ENCODE results near the gene CALML3.

CALML3 gene

DNA sequence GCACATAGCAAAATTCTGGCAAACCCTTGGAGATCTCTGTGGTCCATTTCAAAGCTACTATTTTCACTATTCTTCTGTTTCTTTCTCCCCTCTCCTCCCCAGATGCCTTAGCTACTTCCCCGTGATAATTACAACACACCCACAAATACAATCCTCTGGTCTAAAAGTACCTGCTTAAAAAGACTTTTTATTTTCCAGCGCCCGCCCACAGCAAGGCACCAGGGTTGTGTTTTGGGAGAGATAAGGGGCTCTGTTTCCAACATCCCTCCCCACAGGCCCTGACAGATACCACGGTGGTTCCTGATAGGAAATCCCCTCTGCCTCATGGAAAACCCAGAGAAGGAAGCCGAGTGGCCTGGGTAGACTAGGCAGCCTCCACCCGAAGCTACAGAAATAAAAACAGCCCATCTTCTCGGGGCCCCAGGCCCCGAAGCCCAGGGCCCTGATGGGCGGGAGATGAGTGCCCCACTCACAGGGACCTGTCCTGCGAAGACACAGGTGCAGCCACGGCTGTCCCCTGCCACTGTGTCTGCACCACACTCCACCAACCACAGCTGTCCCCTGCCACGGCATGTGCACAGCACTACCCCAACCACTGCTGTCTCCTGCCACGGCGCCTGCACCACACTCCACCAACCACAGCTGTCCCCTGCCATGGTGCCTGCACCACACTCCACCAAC lies 45.1 kb upstream of the CALML3 start:
- ChIA-PET CTCF (interaction anchor here (1.0 kb wide), 1 partner anchor 11 kb away, joined by 3 read pairs; no protein-coding TSS in a partner anchor), POLR2A (no interaction called here)
- no peak overlapping the region for H3K4me3 ChIP-seq (ENCODE audit: low read depth, low read length)
- TF ChIP-seq, protein P1, sequence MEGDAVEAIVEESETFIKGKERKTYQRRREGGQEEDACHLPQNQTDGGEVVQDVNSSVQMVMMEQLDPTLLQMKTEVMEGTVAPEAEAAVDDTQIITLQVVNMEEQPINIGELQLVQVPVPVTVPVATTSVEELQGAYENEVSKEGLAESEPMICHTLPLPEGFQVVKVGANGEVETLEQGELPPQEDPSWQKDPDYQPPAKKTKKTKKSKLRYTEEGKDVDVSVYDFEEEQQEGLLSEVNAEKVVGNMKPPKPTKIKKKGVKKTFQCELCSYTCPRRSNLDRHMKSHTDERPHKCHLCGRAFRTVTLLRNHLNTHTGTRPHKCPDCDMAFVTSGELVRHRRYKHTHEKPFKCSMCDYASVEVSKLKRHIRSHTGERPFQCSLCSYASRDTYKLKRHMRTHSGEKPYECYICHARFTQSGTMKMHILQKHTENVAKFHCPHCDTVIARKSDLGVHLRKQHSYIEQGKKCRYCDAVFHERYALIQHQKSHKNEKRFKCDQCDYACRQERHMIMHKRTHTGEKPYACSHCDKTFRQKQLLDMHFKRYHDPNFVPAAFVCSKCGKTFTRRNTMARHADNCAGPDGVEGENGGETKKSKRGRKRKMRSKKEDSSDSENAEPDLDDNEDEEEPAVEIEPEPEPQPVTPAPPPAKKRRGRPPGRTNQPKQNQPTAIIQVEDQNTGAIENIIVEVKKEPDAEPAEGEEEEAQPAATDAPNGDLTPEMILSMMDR (IDR thresholded peaks at IDR 0.05; ENCODE audit: insufficient read depth, low read length, missing control alignments): no peak
- no peak for DNase-seq (ENCODE audit: low read depth, low spot score)

DNA sequence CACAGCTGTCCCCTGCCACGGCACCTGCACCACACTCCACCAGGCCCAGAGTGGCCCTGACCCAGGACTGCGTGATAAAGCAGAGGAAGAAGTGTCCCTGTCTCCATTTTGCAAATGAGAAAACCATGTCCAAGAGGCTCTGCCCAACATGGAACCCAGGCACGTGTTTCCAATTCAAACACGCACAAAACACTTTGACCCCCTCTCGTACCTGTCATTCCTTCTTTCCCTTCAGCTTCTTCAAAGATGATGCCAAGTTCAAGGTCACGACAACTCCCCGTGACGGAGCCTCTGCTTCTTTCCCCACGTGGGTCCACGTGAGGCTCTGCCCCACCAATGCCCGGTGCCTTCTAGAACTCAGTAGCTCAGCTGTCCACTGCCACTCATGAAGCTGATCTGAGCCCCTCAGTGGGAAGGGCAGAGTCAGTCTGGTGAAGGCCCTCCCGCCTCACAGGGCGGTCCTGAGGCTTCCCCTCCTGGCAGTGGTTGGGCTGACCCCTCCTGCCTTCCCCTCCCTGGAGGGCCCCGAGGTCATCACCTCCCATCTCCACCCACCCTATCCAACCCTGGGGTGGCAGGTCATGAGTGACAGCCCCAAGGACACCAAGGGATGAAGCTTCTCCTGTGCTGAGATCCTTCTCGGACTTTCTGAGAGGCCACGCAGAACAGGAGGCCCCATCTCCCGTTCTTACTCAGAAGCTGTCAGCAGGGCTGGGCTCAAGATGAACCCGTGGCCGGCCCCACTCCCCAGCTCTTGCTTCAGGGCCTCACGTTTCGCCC lies 44.4 kb upstream of the CALML3 start:
- ChIA-PET POLR2A (no interaction called here), CTCF (interaction anchor here (1.1 kb wide), 1 partner anchor 142 kb away, joined by 3 read pairs; no protein-coding TSS in a partner anchor)
- H3K4me3 ChIP-seq (ENCODE audit: low read depth, low read length): no peak overlapping the region
- TF ChIP-seq, protein P1 (IDR thresholded peaks at IDR 0.05; ENCODE audit: insufficient read depth, low read length, missing control alignments): no peak
- no peak for DNase-seq (ENCODE audit: low read depth, low spot score)

DNA sequence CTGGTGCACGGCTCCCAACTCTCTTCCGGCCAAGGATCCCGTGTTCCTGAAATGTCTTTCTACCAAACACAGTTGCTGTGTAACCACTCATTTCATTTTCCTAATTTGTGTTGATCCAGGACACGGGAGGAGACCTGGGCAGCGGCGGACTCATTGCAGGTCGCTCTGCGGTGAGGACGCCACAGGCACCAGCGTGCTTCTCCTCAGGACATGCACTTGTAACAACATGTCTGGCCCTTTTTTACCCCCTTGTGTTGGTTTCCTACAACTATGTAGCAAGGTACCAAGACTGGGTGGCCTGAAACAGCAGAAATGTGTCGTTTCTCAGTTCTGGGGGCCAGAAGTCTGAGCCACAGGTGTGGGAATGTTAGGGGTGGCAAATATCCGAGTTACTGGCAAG lies 43.6 kb upstream of the CALML3 start:
- TF ChIP-seq, protein P1 (IDR thresholded peaks at IDR 0.05; ENCODE audit: insufficient read depth, low read length, missing control alignments): no peak
- H3K4me3 ChIP-seq (ENCODE audit: low read depth, low read length): no peak overlapping the region
- POLR2A ChIA-PET: no interaction called here
- CTCF ChIA-PET: interaction anchor here (1.1 kb wide), 1 partner anchor 142 kb away, joined by 3 read pairs; no protein-coding TSS in a partner anchor
- no peak for DNase-seq (ENCODE audit: low read depth, low spot score)

DNA sequence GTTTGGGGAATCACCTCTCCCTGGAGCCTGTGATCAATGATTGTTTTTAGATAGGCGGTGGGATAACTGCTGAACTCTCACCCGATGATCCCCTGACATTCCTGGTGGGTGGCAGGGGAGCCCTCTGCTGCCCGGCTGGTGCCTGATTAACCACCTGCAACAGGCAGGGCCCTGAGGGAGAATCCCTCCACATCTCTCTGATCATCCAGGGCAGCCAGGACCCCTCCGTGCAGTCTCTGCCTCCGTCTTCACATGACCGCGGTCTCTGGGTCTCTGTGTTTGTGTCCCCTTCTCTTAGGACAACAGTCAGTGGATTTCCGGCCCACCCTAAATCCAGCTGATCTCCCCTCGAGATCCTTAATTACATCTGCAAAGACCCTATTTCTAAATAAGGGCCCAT lies 42.7 kb upstream of the CALML3 start:
- no peak for DNase-seq (ENCODE audit: low read depth, low spot score)
- TF ChIP-seq, protein P1 (IDR thresholded peaks at IDR 0.05; ENCODE audit: insufficient read depth, low read length, missing control alignments): no peak
- no peak overlapping the region for H3K4me3 ChIP-seq (ENCODE audit: low read depth, low read length)
- CTCF ChIA-PET: no interaction called here
- POLR2A ChIA-PET: no interaction called here

DNA sequence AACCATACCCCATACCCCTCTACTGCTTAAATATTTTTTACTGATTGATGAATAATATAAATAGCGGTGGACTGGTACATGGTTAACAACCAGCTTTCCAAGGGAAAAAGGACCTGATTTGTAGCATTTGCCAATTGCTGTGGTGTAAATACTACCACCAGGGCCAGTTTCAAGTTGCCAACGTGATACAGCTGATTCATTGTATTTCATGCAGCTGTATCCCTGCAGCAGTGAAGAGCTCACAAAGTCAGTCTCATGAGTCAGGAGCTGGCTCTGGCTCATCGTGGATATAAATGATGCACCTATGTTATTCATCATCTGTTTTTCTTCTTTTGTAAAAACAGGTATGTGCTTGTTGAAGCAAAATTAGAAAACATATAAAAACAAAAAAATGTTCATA lies 40.6 kb upstream of the CALML3 start:
- no peak for DNase-seq (ENCODE audit: low read depth, low spot score)
- H3K4me3 ChIP-seq (ENCODE audit: low read depth, low read length): no peak overlapping the region
- POLR2A ChIA-PET: no interaction called here
- TF ChIP-seq, protein P1 (IDR thresholded peaks at IDR 0.05; ENCODE audit: insufficient read depth, low read length, missing control alignments): no peak
- CTCF ChIA-PET: no interaction called here

DNA sequence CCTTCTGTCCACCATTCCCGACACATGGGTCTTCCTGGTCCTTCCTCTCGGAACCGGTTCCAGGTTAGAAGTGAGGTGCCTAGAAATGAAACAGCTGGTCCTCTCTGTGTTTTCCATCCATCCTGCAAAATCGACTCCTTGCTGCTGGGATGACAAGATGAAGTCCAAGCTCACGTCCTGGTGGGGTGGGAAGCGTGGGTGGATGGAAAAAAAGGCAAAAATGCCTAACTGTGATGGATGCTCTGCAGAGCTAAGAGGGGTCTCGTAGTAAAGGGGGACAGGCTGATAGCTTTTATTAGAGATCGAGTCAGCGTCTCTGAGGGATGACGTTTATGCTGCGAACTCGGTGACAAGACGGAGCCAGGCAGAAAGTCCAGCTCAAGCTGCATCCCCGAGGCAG lies 39.5 kb upstream of the CALML3 start:
- POLR2A ChIA-PET: no interaction called here
- no peak for DNase-seq (ENCODE audit: low read depth, low spot score)
- TF ChIP-seq, protein P1 (IDR thresholded peaks at IDR 0.05; ENCODE audit: insufficient read depth, low read length, missing control alignments): no peak
- CTCF ChIA-PET: interaction anchor here (1.5 kb wide), 1 partner anchor 16 kb away, joined by 3 read pairs; no protein-coding TSS in a partner anchor
- no peak overlapping the region for H3K4me3 ChIP-seq (ENCODE audit: low read depth, low read length)
